Measurements from ENCODE around the gene CREB5.

CREB5 gene

DNA sequence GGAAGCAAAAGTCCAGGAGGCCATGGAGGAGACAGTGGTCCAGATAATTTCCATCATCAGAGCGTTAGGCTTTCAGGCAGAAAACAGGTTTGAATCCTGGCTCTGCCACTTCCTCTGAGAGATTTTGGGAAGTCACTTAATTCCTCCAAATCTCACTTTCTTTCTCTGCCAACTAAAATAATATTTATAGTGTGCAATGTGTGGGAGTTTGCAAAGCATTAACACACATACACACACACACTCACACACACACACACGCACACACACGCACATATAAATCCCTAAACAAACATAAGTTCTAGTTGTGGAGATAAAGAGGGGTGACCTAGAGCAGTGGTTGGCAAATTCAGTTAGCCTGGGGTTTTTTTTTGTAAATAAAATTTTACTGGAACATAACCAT is 461.0 kb downstream of the CREB5 start:
- no peak overlapping the region for H3K27ac ChIP-seq
- H3K4me3 ChIP-seq = no peak overlapping the region

DNA sequence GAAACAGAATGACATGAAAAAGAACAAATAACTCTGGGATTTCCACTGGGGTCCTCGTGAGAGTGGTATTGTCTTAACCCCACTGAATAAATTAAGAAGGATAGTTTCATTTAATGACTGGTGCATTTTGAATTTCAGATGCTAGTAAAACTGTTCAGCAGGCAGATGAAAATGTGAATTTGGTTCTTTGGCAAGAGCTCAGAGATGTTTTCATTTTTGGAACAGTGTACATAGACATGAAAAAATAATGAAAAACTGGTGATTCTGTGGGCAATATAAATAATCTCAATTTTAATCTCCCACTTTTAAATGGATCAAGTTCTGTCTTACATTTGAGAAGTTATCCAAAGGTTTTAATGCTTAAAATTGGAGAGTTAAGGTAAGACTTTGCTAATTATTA is 461.7 kb downstream of the CREB5 start:
- H3K27ac ChIP-seq = no peak overlapping the region

More for the DNA sequence above, 461.7 kb downstream of the CREB5 start:
- H3K4me3 ChIP-seq = no peak overlapping the region
